ENCODE data around the gene ADGRV1.

ADGRV1 gene

GRCh38 chr5:91176288-91177016 is 617.9 kb downstream of the ADGRV1 start:
- Histone ChIP-seq H3K27ac (ENCODE audit: low read depth, low read length) (no peak overlapping the region), H3K4me3 (ENCODE audit: low read length) (no peak overlapping the region), H3K36me3 (ENCODE audit: insufficient read depth, low read length) (no peaks in the 10 kb centered on the region), H3K9ac (ENCODE audit: low read depth, low read length) (no peak overlapping the region), H3K9me3 (ENCODE audit: insufficient read depth, low read depth, low read length) (no peaks in the 10 kb centered on the region), H3K27me3 (ENCODE audit: insufficient read depth, low read length) (no peaks in the 10 kb centered on the region), H3K4me1 (ENCODE audit: insufficient read depth, low read length) (peaks cover 18% of the 10 kb centered on the region)
- 61% methylated on average over 3 of the region's 6 CpGs for WGBS

GRCh38 chr5:91177085-91177484 is 618.5 kb downstream of the ADGRV1 start:
- no peak overlapping the region for H3K27ac ChIP-seq (ENCODE audit: low read depth, low read length)
- no peaks in the 10 kb centered on the region for H3K27me3 ChIP-seq (ENCODE audit: insufficient read depth, low read length)
- no peak overlapping the region for H3K9ac ChIP-seq (ENCODE audit: low read depth, low read length)
- no peaks in the 10 kb centered on the region for H3K36me3 ChIP-seq (ENCODE audit: insufficient read depth, low read length)
- H3K9me3 ChIP-seq (ENCODE audit: insufficient read depth, low read depth, low read length): no peaks in the 10 kb centered on the region
- no peak overlapping the region for H3K4me3 ChIP-seq (ENCODE audit: low read length)
- peaks cover 11% of the 10 kb centered on the region for H3K4me1 ChIP-seq (ENCODE audit: insufficient read depth, low read length)
- WGBS: 97% methylated on average over 5 of the region's 5 CpGs

- Histone ChIP-seq H3K27ac (ENCODE audit: low read depth, low read length) (no peak overlapping the region), H3K27me3 (ENCODE audit: insufficient read depth, low read length) (no peaks in the 10 kb centered on the region), H3K4me3 (ENCODE audit: low read length) (no peak overlapping the region), H3K36me3 (ENCODE audit: insufficient read depth, low read length) (no peaks in the 10 kb centered on the region), H3K9me3 (ENCODE audit: insufficient read depth, low read depth, low read length) (no peaks in the 10 kb centered on the region), H3K4me1 (ENCODE audit: insufficient read depth, low read length) (peaks cover 10% of the 10 kb centered on the region; the same call in 1 of the 2 replicates), H3K9ac (ENCODE audit: low read depth, low read length) (no peak overlapping the region)
- 80% methylated on average over 3 of the region's 3 CpGs for WGBS
Observed at GRCh38 chr5:91177639-91178038, 619.0 kb downstream of the ADGRV1 start.

GRCh38 chr5:91178461-91178860 is 619.9 kb downstream of the ADGRV1 start:
- Histone ChIP-seq H3K9me3 (ENCODE audit: insufficient read depth, low read depth, low read length) (no peaks in the 10 kb centered on the region), H3K36me3 (ENCODE audit: insufficient read depth, low read length) (no peaks in the 10 kb centered on the region), H3K27ac (ENCODE audit: low read depth, low read length) (no peak overlapping the region), H3K4me3 (ENCODE audit: low read length) (no peak overlapping the region), H3K4me1 (ENCODE audit: insufficient read depth, low read length) (peaks cover 12% of the 10 kb centered on the region), H3K9ac (ENCODE audit: low read depth, low read length) (no peak overlapping the region), H3K27me3 (ENCODE audit: insufficient read depth, low read length) (no peaks in the 10 kb centered on the region)
- 90% methylated on average over 2 of the region's 2 CpGs for WGBS

GRCh38 chr5:91179018-91179417 is 620.4 kb downstream of the ADGRV1 start:
- no peak overlapping the region for H3K9ac ChIP-seq (ENCODE audit: low read depth, low read length)
- no peaks in the 10 kb centered on the region for H3K27me3 ChIP-seq (ENCODE audit: insufficient read depth, low read length)
- H3K4me3 ChIP-seq (ENCODE audit: low read length): no peak overlapping the region
- peaks cover 18% of the 10 kb centered on the region for H3K4me1 ChIP-seq (ENCODE audit: insufficient read depth, low read length)
- no peaks in the 10 kb centered on the region for H3K36me3 ChIP-seq (ENCODE audit: insufficient read depth, low read length)
- H3K27ac ChIP-seq (ENCODE audit: low read depth, low read length): no peak overlapping the region
- WGBS: no CpG with 5 or more reads among the region's 1 CpG
- no peaks in the 10 kb centered on the region for H3K9me3 ChIP-seq (ENCODE audit: insufficient read depth, low read depth, low read length)

- Histone ChIP-seq H3K4me3 (ENCODE audit: low read length) (no peak overlapping the region), H3K27ac (ENCODE audit: low read depth, low read length) (no peak overlapping the region), H3K9ac (ENCODE audit: low read depth, low read length) (no peak overlapping the region), H3K4me1 (ENCODE audit: insufficient read depth, low read length) (peaks cover 23% of the 10 kb centered on the region), H3K36me3 (ENCODE audit: insufficient read depth, low read length) (no peaks in the 10 kb centered on the region), H3K27me3 (ENCODE audit: insufficient read depth, low read length) (no peaks in the 10 kb centered on the region), H3K9me3 (ENCODE audit: insufficient read depth, low read depth, low read length) (no peaks in the 10 kb centered on the region)
- 91% methylated on average over 5 of the region's 5 CpGs for WGBS
Observed at GRCh38 chr5:91180506-91180905, 621.9 kb downstream of the ADGRV1 start.

- no peaks in the 10 kb centered on the region for H3K27me3 ChIP-seq (ENCODE audit: insufficient read depth, low read length)
- no peaks in the 10 kb centered on the region for H3K36me3 ChIP-seq (ENCODE audit: insufficient read depth, low read length)
- H3K4me1 ChIP-seq (ENCODE audit: insufficient read depth, low read length): peaks cover 13% of the 10 kb centered on the region
- H3K9ac ChIP-seq (ENCODE audit: low read depth, low read length): no peak overlapping the region
- H3K4me3 ChIP-seq (ENCODE audit: low read length): no peak overlapping the region
- H3K9me3 ChIP-seq (ENCODE audit: insufficient read depth, low read depth, low read length): no peaks in the 10 kb centered on the region
- WGBS: 64% methylated on average over 4 of the region's 4 CpGs
- no peak overlapping the region for H3K27ac ChIP-seq (ENCODE audit: low read depth, low read length)
Observed at GRCh38 chr5:91182763-91183162, 624.2 kb downstream of the ADGRV1 start.

GRCh38 chr5:91183743-91184142 is 625.1 kb downstream of the ADGRV1 start:
- peaks cover 13% of the 10 kb centered on the region for H3K4me1 ChIP-seq (ENCODE audit: insufficient read depth, low read length)
- H3K36me3 ChIP-seq (ENCODE audit: insufficient read depth, low read length): no peaks in the 10 kb centered on the region
- no peak overlapping the region for H3K9ac ChIP-seq (ENCODE audit: low read depth, low read length)
- peak overlapping the region; percentile 69; the same call in 1 of the 2 replicates for H3K27ac ChIP-seq (ENCODE audit: low read depth, low read length)
- H3K4me3 ChIP-seq (ENCODE audit: low read length): no peak overlapping the region
- WGBS: 60% methylated on average over 4 of the region's 4 CpGs
- no peaks in the 10 kb centered on the region for H3K27me3 ChIP-seq (ENCODE audit: insufficient read depth, low read length)
- H3K9me3 ChIP-seq (ENCODE audit: insufficient read depth, low read depth, low read length): no peaks in the 10 kb centered on the region

- WGBS: 85% methylated on average over 5 of the region's 5 CpGs
- no peak overlapping the region for H3K9ac ChIP-seq (ENCODE audit: low read depth, low read length)
Observed at GRCh38 chr5:91186101-91186500, 627.5 kb downstream of the ADGRV1 start.

GRCh38 chr5:91187032-91187431 is 628.4 kb downstream of the ADGRV1 start:
- H3K9me3 ChIP-seq (ENCODE audit: insufficient read depth, low read depth, low read length): no peaks in the 10 kb centered on the region
- 100% methylated on average over 1 of the region's 3 CpGs for WGBS
- H3K27ac ChIP-seq (ENCODE audit: low read depth, low read length): no peak overlapping the region
- no peaks in the 10 kb centered on the region for H3K36me3 ChIP-seq (ENCODE audit: insufficient read depth, low read length)
- no peak overlapping the region for H3K9ac ChIP-seq (ENCODE audit: low read depth, low read length)
- H3K27me3 ChIP-seq (ENCODE audit: insufficient read depth, low read length): no peaks in the 10 kb centered on the region
- H3K4me3 ChIP-seq (ENCODE audit: low read length): no peak overlapping the region
- H3K4me1 ChIP-seq (ENCODE audit: insufficient read depth, low read length): peaks cover 16% of the 10 kb centered on the region

More at GRCh38 chr5:91186101-91186500, 627.5 kb downstream of the ADGRV1 start:
- Histone ChIP-seq H3K27me3 (ENCODE audit: insufficient read depth, low read length) (no peaks in the 10 kb centered on the region), H3K4me1 (ENCODE audit: insufficient read depth, low read length) (peaks cover 16% of the 10 kb centered on the region), H3K27ac (ENCODE audit: low read depth, low read length) (no peak overlapping the region), H3K36me3 (ENCODE audit: insufficient read depth, low read length) (no peaks in the 10 kb centered on the region), H3K9me3 (ENCODE audit: insufficient read depth, low read depth, low read length) (no peaks in the 10 kb centered on the region), H3K4me3 (ENCODE audit: low read length) (no peak overlapping the region)

- Histone ChIP-seq H3K27ac (ENCODE audit: low read depth, low read length) (no peak overlapping the region), H3K4me3 (ENCODE audit: low read length) (no peak overlapping the region), H3K27me3 (ENCODE audit: insufficient read depth, low read length) (no peaks in the 10 kb centered on the region), H3K36me3 (ENCODE audit: insufficient read depth, low read length) (no peaks in the 10 kb centered on the region), H3K9ac (ENCODE audit: low read depth, low read length) (no peak overlapping the region), H3K4me1 (ENCODE audit: insufficient read depth, low read length) (peaks cover 11% of the 10 kb centered on the region), H3K9me3 (ENCODE audit: insufficient read depth, low read depth, low read length) (no peaks in the 10 kb centered on the region)
- WGBS: no CpG with 5 or more reads among the region's 1 CpG
Observed at GRCh38 chr5:91188755-91189154, 630.2 kb downstream of the ADGRV1 start.
